ENCODE results near the gene EGR4. TPM values are rescaled to one million over a fixed set of nuclear protein-coding genes. Genes with fewer than 3 reads are reported as not detected.

EGR4 gene
- total RNA-seq (0.05 TPM), polyA plus RNA-seq (0.14 TPM)
- long read RNA-seq, donor 1: 0 reads
- long read RNA-seq, donor 2: 0 reads
- long read RNA-seq, donor 3: 0 reads
- long read RNA-seq, donor 4: 0 reads
- long read RNA-seq, donor 5: 0 reads
- long read RNA-seq, donor 6: 0 reads
- long read RNA-seq, donor 7: 0 reads
- long read RNA-seq, donor 8: 0 reads
- long read RNA-seq, donor 9: 0 reads
- long read RNA-seq, donor 10: 0 reads

GRCh38 chr2:73293534-73294171 lies at the start of gene EGR4:
TSS of gene EGR4 (minus strand) at chr2:73293548. CDS start at chr2:73293317, 231 bp downstream.
- Histone ChIP-seq H3K27ac (ENCODE audit: low read depth in 1 of 2, low read length in 1 of 2) (no peak within 1 kb of the TSS), H3K9me3 (ENCODE audit: control insufficient read depth in 2 of 2, insufficient read depth in 1 of 2, low read length in 1 of 2) (peaks cover 0 to 1% of the 10 kb centered on the region in 2 donors), H3K36me3 (ENCODE audit: control insufficient read depth in 2 of 2, insufficient read depth in 2 of 2, low read length in 1 of 2) (no peaks in the 10 kb centered on the region), H3K4me1 (ENCODE audit: control insufficient read depth in 2 of 2, insufficient read depth in 2 of 2, low read length in 2 of 2) (peaks cover 10 to 20% of the 10 kb centered on the region in 2 donors), H3K27me3 (ENCODE audit: control insufficient read depth in 2 of 2, insufficient read depth in 1 of 2, low read length in 1 of 2) (peaks cover 59 to 90% of the 10 kb centered on the region in 2 donors), H3K4me3 (ENCODE audit: low read length in 2 of 2) (peak within 1 kb of the TSS; percentile 22 to 52)
- peak in 8 of 9 donors; percentile 53 to 90 (median 69) for DNase-seq (ENCODE audit: low read depth in 6 of 9, low spot score in 9 of 9)
- WGBS: 1% methylated on average over 45 of the region's 45 CpGs

- WGBS: 91% methylated on average over 3 of the region's 3 CpGs
- Histone ChIP-seq H3K27ac (ENCODE audit: low read depth in 1 of 2, low read length in 1 of 2) (no peak overlapping the region), H3K4me3 (ENCODE audit: low read length in 2 of 2) (no peak overlapping the region), H3K36me3 (ENCODE audit: control insufficient read depth in 2 of 2, insufficient read depth in 2 of 2, low read length in 1 of 2) (no peaks in the 10 kb centered on the region), H3K9me3 (ENCODE audit: control insufficient read depth in 2 of 2, insufficient read depth in 1 of 2, low read length in 1 of 2) (no peaks in the 10 kb centered on the region), H3K4me1 (ENCODE audit: control insufficient read depth in 2 of 2, insufficient read depth in 2 of 2, low read length in 2 of 2) (no peaks in the 10 kb centered on the region), H3K27me3 (ENCODE audit: control insufficient read depth in 2 of 2, insufficient read depth in 1 of 2, low read length in 1 of 2) (no peaks in the 10 kb centered on the region)
- no peak for DNase-seq (ENCODE audit: low read depth in 6 of 9, low spot score in 9 of 9)
Observed at GRCh38 chr2:73341039-73341438, 47.7 kb upstream of the EGR4 start.

GRCh38 chr2:73339201-73339600 lies 45.9 kb upstream of the EGR4 start:
- Histone ChIP-seq H3K4me1 (ENCODE audit: control insufficient read depth in 2 of 2, insufficient read depth in 2 of 2, low read length in 2 of 2) (no peaks in the 10 kb centered on the region), H3K36me3 (ENCODE audit: control insufficient read depth in 2 of 2, insufficient read depth in 2 of 2, low read length in 1 of 2) (no peaks in the 10 kb centered on the region), H3K9me3 (ENCODE audit: control insufficient read depth in 2 of 2, insufficient read depth in 1 of 2, low read length in 1 of 2) (no peaks in the 10 kb centered on the region), H3K27me3 (ENCODE audit: control insufficient read depth in 2 of 2, insufficient read depth in 1 of 2, low read length in 1 of 2) (no peaks in the 10 kb centered on the region), H3K4me3 (ENCODE audit: low read length in 2 of 2) (no peak overlapping the region), H3K27ac (ENCODE audit: low read depth in 1 of 2, low read length in 1 of 2) (no peak overlapping the region)
- 97% methylated on average over 3 of the region's 3 CpGs for WGBS
- no peak for DNase-seq (ENCODE audit: low read depth in 6 of 9, low spot score in 9 of 9)

GRCh38 chr2:73337828-73338227 lies 44.5 kb upstream of the EGR4 start:
- Histone ChIP-seq H3K9me3 (ENCODE audit: control insufficient read depth in 2 of 2, insufficient read depth in 1 of 2, low read length in 1 of 2) (no peaks in the 10 kb centered on the region), H3K27ac (ENCODE audit: low read depth in 1 of 2, low read length in 1 of 2) (no peak overlapping the region), H3K4me1 (ENCODE audit: control insufficient read depth in 2 of 2, insufficient read depth in 2 of 2, low read length in 2 of 2) (no peaks in the 10 kb centered on the region), H3K36me3 (ENCODE audit: control insufficient read depth in 2 of 2, insufficient read depth in 2 of 2, low read length in 1 of 2) (no peaks in the 10 kb centered on the region), H3K27me3 (ENCODE audit: control insufficient read depth in 2 of 2, insufficient read depth in 1 of 2, low read length in 1 of 2) (no peaks in the 10 kb centered on the region), H3K4me3 (ENCODE audit: low read length in 2 of 2) (no peak overlapping the region)
- no peak for DNase-seq (ENCODE audit: low read depth in 6 of 9, low spot score in 9 of 9)
- WGBS: 26% methylated on average over 3 of the region's 3 CpGs

GRCh38 chr2:73334620-73335019 lies 41.3 kb upstream of the EGR4 start:
- no peaks in the 10 kb centered on the region for H3K4me1 ChIP-seq (ENCODE audit: control insufficient read depth in 2 of 2, insufficient read depth in 2 of 2, low read length in 2 of 2)
- WGBS: 98% methylated on average over 1 of the region's 1 CpG
- H3K27me3 ChIP-seq (ENCODE audit: control insufficient read depth in 2 of 2, insufficient read depth in 1 of 2, low read length in 1 of 2): no peaks in the 10 kb centered on the region
- no peak overlapping the region for H3K27ac ChIP-seq (ENCODE audit: low read depth in 1 of 2, low read length in 1 of 2)
- H3K4me3 ChIP-seq (ENCODE audit: low read length in 2 of 2): no peak overlapping the region
- no peaks in the 10 kb centered on the region for H3K36me3 ChIP-seq (ENCODE audit: control insufficient read depth in 2 of 2, insufficient read depth in 2 of 2, low read length in 1 of 2)
- DNase-seq (ENCODE audit: low read depth in 6 of 9, low spot score in 9 of 9): no peak
- H3K9me3 ChIP-seq (ENCODE audit: control insufficient read depth in 2 of 2, insufficient read depth in 1 of 2, low read length in 1 of 2): no peaks in the 10 kb centered on the region

DNA sequence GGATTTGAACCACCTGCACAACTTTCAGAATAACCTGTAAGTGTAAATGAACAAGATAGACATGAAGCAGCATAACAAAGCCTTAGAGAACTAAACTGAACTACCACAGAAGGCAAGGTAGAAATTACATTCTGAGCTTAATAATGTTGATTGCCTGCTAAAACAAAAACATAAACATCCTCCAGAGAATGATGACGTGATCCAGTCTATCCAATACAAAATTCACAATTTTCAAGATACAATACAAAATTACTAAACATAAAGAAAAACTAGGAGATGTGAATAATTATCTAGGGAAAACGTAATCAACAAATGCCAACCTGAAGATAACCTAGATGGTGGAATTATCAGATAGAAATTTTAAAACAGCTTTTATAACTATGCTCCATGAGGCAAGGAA lies 40.7 kb upstream of the EGR4 start:
- Histone ChIP-seq H3K4me3 (ENCODE audit: low read length in 2 of 2) (no peak overlapping the region), H3K9me3 (ENCODE audit: control insufficient read depth in 2 of 2, insufficient read depth in 1 of 2, low read length in 1 of 2) (no peaks in the 10 kb centered on the region), H3K27ac (ENCODE audit: low read depth in 1 of 2, low read length in 1 of 2) (no peak overlapping the region), H3K27me3 (ENCODE audit: control insufficient read depth in 2 of 2, insufficient read depth in 1 of 2, low read length in 1 of 2) (no peaks in the 10 kb centered on the region), H3K36me3 (ENCODE audit: control insufficient read depth in 2 of 2, insufficient read depth in 2 of 2, low read length in 1 of 2) (no peaks in the 10 kb centered on the region), H3K4me1 (ENCODE audit: control insufficient read depth in 2 of 2, insufficient read depth in 2 of 2, low read length in 2 of 2) (no peaks in the 10 kb centered on the region)
- no peak for DNase-seq (ENCODE audit: low read depth in 6 of 9, low spot score in 9 of 9)
- WGBS: 91% methylated on average over 2 of the region's 2 CpGs

GRCh38 chr2:73333564-73333963 lies 40.2 kb upstream of the EGR4 start:
- Histone ChIP-seq H3K4me1 (ENCODE audit: control insufficient read depth in 2 of 2, insufficient read depth in 2 of 2, low read length in 2 of 2) (no peaks in the 10 kb centered on the region), H3K36me3 (ENCODE audit: control insufficient read depth in 2 of 2, insufficient read depth in 2 of 2, low read length in 1 of 2) (no peaks in the 10 kb centered on the region), H3K9me3 (ENCODE audit: control insufficient read depth in 2 of 2, insufficient read depth in 1 of 2, low read length in 1 of 2) (no peaks in the 10 kb centered on the region), H3K4me3 (ENCODE audit: low read length in 2 of 2) (no peak overlapping the region), H3K27me3 (ENCODE audit: control insufficient read depth in 2 of 2, insufficient read depth in 1 of 2, low read length in 1 of 2) (no peaks in the 10 kb centered on the region), H3K27ac (ENCODE audit: low read depth in 1 of 2, low read length in 1 of 2) (no peak overlapping the region)
- no peak for DNase-seq (ENCODE audit: low read depth in 6 of 9, low spot score in 9 of 9)

- H3K4me3 ChIP-seq (ENCODE audit: low read length in 2 of 2): no peak overlapping the region
- 83% methylated on average over 13 of the region's 13 CpGs for WGBS
- H3K36me3 ChIP-seq (ENCODE audit: control insufficient read depth in 2 of 2, insufficient read depth in 2 of 2, low read length in 1 of 2): no peaks in the 10 kb centered on the region
- H3K9me3 ChIP-seq (ENCODE audit: control insufficient read depth in 2 of 2, insufficient read depth in 1 of 2, low read length in 1 of 2): no peaks in the 10 kb centered on the region
- H3K4me1 ChIP-seq (ENCODE audit: control insufficient read depth in 2 of 2, insufficient read depth in 2 of 2, low read length in 2 of 2): no peaks in the 10 kb centered on the region
- DNase-seq (ENCODE audit: low read depth in 6 of 9, low spot score in 9 of 9): no peak
- no peak overlapping the region for H3K27ac ChIP-seq (ENCODE audit: low read depth in 1 of 2, low read length in 1 of 2)
- peaks cover 0 to 9% of the 10 kb centered on the region in 2 donors for H3K27me3 ChIP-seq (ENCODE audit: control insufficient read depth in 2 of 2, insufficient read depth in 1 of 2, low read length in 1 of 2)
Observed at GRCh38 chr2:73324126-73324725, 30.9 kb upstream of the EGR4 start.

DNA sequence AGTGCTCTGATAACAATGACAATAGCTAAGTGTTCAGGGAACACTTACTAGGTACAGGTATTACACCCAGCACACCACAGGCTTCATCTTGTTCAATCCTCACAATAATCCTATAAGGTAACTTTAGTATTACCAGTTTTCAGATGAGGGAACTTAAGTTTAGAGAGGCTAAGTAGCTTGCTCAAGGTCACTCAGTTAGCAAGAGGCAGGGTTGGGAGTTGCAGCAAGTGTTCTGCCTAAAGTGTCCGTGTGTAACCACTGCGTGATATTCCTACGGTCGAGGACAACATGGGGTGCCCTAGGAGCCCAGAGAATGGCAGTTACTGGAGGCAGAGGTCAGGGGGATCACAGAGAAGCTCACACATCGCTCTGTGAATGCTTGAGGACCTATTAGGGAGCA lies 30.2 kb upstream of the EGR4 start:
- H3K4me1 ChIP-seq (ENCODE audit: control insufficient read depth in 2 of 2, insufficient read depth in 2 of 2, low read length in 2 of 2): no peaks in the 10 kb centered on the region
- H3K36me3 ChIP-seq (ENCODE audit: control insufficient read depth in 2 of 2, insufficient read depth in 2 of 2, low read length in 1 of 2): no peaks in the 10 kb centered on the region
- no peak overlapping the region for H3K4me3 ChIP-seq (ENCODE audit: low read length in 2 of 2)
- no peak for DNase-seq (ENCODE audit: low read depth in 6 of 9, low spot score in 9 of 9)
- H3K27ac ChIP-seq (ENCODE audit: low read depth in 1 of 2, low read length in 1 of 2): no peak overlapping the region
- peaks cover 0 to 11% of the 10 kb centered on the region in 2 donors for H3K27me3 ChIP-seq (ENCODE audit: control insufficient read depth in 2 of 2, insufficient read depth in 1 of 2, low read length in 1 of 2)
- WGBS: 83% methylated on average over 5 of the region's 5 CpGs
- H3K9me3 ChIP-seq (ENCODE audit: control insufficient read depth in 2 of 2, insufficient read depth in 1 of 2, low read length in 1 of 2): no peaks in the 10 kb centered on the region

Data from thymus (tissue), 14 donors.